Measurements from ENCODE around the gene SMIM28. TPM values are rescaled to one million over a fixed set of nuclear protein-coding genes. Genes with fewer than 3 reads are reported as not detected.
"Not testable (repeated sequence)": the region's sequence is repeated elsewhere in the genome, so short reads cannot be mapped to it uniquely, and the experiment has no call there.

Gene SMIM28
- total and polyA plus RNA-seq, 5 donors from 2014 or later: not detected

DNA sequence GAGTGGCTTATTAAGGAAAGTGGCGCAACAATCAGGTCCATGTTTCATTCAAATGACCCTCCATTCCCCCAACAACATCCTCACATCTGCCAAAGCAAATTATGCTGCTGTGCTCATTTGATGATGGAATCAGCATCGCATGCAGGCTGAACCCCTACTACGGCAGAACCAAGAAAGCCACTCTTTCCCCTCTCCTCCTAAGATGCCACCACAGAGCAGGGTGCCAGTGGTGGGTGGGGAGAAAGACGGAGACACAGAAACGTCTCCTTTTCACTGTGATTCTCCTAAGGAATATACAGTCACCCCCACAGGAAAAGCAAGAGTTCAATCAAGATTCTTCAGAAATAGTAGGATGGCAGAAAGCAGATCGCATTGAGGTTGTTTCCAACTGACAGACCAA lies 43.4 kb downstream of the SMIM28 start:
- H3K27me3 Mint-ChIP-seq: peaks cover 8% of the 10 kb centered on the region
- Histone ChIP-seq H3K9me3 (ENCODE audit: control insufficient read depth in 2 of 2, low read length in 2 of 2) (no peaks in the 10 kb centered on the region), H3K4me3 (ENCODE audit: low read depth, low read length) (no peak overlapping the region), H3K27ac (ENCODE audit: insufficient read depth, low read length, poor library complexity, severe bottlenecking) (no peak overlapping the region), H3K27me3 (ENCODE audit: control insufficient read depth, insufficient read depth, low read length) (no peaks in the 10 kb centered on the region), H3K4me1 (ENCODE audit: control insufficient read depth, insufficient read depth, low read length, poor library complexity, severe bottlenecking) (no peaks in the 10 kb centered on the region), H3K36me3 (ENCODE audit: control insufficient read depth, insufficient read depth, low read length) (peaks cover 32% of the 10 kb centered on the region)
- peaks cover 33% of the 10 kb centered on the region for H3K36me3 Mint-ChIP-seq
- H3K27ac Mint-ChIP-seq: peak overlapping the region in 2 of 3 donors; percentile 15 to 46
- peaks cover 3 to 19% (median 8%) of the 10 kb centered on the region in 4 donors for H3K4me1 Mint-ChIP-seq
- H3K9me3 Mint-ChIP-seq: peaks cover 0 to 2% (median 0%) of the 10 kb centered on the region in 7 donors
- DNase-seq (no peak), ATAC-seq (ENCODE audit: low read depth in 2 of 2) (no peak)
- H3K4me3 Mint-ChIP-seq: no peak overlapping the region

DNA sequence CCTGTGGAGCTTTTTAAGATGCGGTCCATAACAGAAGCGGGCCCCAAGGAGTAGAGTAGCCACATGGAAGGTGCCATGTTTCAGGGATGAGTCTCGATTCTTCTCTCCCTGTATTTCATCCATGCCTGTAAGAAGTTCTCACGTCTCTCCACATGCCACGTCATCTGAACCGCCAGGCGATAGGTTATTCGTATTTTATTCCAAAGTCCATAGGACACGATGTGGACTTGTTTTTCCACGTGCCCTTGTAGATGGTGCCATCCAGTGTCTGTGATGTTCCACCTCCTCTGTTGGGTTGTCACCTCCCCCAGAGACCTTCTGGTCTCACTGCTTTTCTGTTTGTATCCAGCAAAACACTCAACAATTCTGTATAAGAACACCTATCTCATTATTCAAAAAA lies 43.9 kb downstream of the SMIM28 start:
- H3K36me3 Mint-ChIP-seq: peaks cover 28% of the 10 kb centered on the region
- DNase-seq: no peak
- peaks cover 0 to 2% (median 0%) of the 10 kb centered on the region in 7 donors for H3K9me3 Mint-ChIP-seq
- H3K4me1 Mint-ChIP-seq: peaks cover 0 to 19% (median 8%) of the 10 kb centered on the region in 4 donors
- Histone ChIP-seq H3K27ac (ENCODE audit: insufficient read depth, low read length, poor library complexity, severe bottlenecking) (no peak overlapping the region), H3K4me1 (ENCODE audit: control insufficient read depth, insufficient read depth, low read length, poor library complexity, severe bottlenecking) (no peaks in the 10 kb centered on the region), H3K9me3 (ENCODE audit: control insufficient read depth in 2 of 2, low read length in 2 of 2) (no peaks in the 10 kb centered on the region), H3K4me3 (ENCODE audit: low read depth, low read length) (no peak overlapping the region), H3K36me3 (ENCODE audit: control insufficient read depth, insufficient read depth, low read length) (peaks cover 28% of the 10 kb centered on the region), H3K27me3 (ENCODE audit: control insufficient read depth, insufficient read depth, low read length) (no peaks in the 10 kb centered on the region)
- H3K27me3 Mint-ChIP-seq: peaks cover 5% of the 10 kb centered on the region
- H3K4me3 Mint-ChIP-seq: no peak overlapping the region
- ATAC-seq (ENCODE audit: low read depth in 2 of 2): no peak
- no peak overlapping the region for H3K27ac Mint-ChIP-seq

DNA sequence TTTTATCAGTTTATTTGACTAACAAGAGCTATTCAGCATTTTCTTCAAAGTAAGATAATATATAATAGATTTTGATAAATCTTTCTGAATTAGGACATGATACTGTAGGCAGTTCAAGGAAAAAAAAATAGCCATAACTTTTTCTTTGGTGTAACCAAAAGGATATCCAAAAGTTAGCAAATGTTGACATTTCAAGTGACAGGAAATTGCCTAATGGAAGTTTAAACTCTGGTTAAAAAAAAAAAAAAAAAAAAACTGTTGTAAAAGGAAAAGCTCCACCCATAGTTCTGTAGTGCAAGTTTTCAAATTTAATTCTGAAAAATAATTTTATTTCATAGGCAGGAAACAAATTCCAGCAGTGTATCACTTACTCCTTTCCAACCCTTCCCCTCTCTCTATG lies 45.2 kb downstream of the SMIM28 start:
- H3K36me3 ChIP-seq (ENCODE audit: control insufficient read depth, insufficient read depth, low read length): peaks cover 16% of the 10 kb centered on the region
- peaks cover 0 to 2% (median 0%) of the 10 kb centered on the region in 7 donors for H3K9me3 Mint-ChIP-seq
- H3K4me3 ChIP-seq (ENCODE audit: low read depth, low read length): no peak overlapping the region
- no peak overlapping the region for H3K27ac ChIP-seq (ENCODE audit: insufficient read depth, low read length, poor library complexity, severe bottlenecking)
- ATAC-seq (ENCODE audit: low read depth in 2 of 2) (no peak), DNase-seq (no peak)
- peaks cover 0 to 17% (median 6%) of the 10 kb centered on the region in 4 donors for H3K4me1 Mint-ChIP-seq
- no peak overlapping the region for H3K27ac Mint-ChIP-seq
- H3K36me3 Mint-ChIP-seq: peaks cover 19% of the 10 kb centered on the region
- H3K9me3 ChIP-seq (ENCODE audit: control insufficient read depth in 2 of 2, low read length in 2 of 2): no peaks in the 10 kb centered on the region
- H3K4me3 Mint-ChIP-seq: no peak overlapping the region
- peaks cover 5% of the 10 kb centered on the region for H3K27me3 Mint-ChIP-seq
- no peaks in the 10 kb centered on the region for H3K4me1 ChIP-seq (ENCODE audit: control insufficient read depth, insufficient read depth, low read length, poor library complexity, severe bottlenecking)
- H3K27me3 ChIP-seq (ENCODE audit: control insufficient read depth, insufficient read depth, low read length): no peaks in the 10 kb centered on the region

DNA sequence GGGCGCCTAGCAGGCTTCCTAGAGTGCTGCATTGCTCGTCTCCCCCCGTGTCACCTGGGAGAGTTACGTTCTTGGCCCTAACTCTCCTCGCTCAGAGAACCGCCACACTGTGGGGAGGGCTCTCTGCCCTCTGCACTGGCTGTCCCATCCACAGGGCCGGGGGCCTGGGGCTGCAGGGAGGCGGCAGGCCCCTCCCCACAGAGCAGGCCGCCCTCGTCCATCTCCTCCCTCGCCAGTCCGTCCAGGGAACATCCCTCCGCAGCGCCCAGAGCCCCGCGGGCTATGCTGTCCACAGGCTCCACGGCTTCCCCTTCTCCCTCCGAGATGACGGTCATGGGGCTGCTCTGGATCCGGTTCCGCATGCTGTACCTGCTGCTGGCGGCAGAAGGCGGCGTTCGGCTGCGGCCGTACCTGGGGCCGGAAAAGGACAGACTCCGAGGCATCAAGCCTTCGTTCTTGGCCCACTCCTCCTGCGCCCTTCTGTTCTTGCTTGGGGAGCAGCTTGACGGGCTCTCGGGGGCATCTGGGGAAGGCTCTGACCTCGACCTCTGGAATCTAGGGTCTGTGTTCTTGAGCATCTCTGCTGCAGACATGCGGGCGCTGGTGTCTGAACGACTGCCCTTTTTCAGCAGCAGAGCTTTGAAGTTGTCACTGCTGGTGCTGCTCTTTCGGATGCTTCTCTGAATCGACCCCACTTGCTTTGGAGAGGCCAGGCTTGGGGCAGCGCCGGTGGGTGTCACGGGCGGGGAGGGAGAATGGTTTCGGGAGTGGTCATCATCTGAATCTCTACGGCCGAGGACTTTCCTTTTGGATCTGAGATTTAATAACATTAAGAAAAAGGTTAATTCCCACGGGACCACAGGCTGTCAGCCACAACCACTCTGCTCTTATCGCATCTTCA lies 46.5 kb downstream of the SMIM28 start:
- ATAC-seq (ENCODE audit: low read depth in 2 of 2) (no peak), DNase-seq (no peak)
- peak overlapping the region in 1 of 4 donors; percentile 6 for H3K4me3 Mint-ChIP-seq
- peaks cover 8% of the 10 kb centered on the region for H3K27me3 Mint-ChIP-seq
- peaks cover 2% of the 10 kb centered on the region for H3K36me3 ChIP-seq (ENCODE audit: control insufficient read depth, insufficient read depth, low read length)
- no peak overlapping the region for H3K27ac Mint-ChIP-seq
- H3K36me3 Mint-ChIP-seq: peaks cover 6% of the 10 kb centered on the region
- H3K4me3 ChIP-seq (ENCODE audit: low read depth, low read length): no peak overlapping the region
- peaks cover 0 to 13% (median 6%) of the 10 kb centered on the region in 4 donors for H3K4me1 Mint-ChIP-seq
- H3K27ac ChIP-seq (ENCODE audit: insufficient read depth, low read length, poor library complexity, severe bottlenecking): no peak overlapping the region
- H3K4me1 ChIP-seq (ENCODE audit: control insufficient read depth, insufficient read depth, low read length, poor library complexity, severe bottlenecking): no peaks in the 10 kb centered on the region
- no peaks in the 10 kb centered on the region for H3K9me3 ChIP-seq (ENCODE audit: control insufficient read depth in 2 of 2, low read length in 2 of 2)
- no peaks in the 10 kb centered on the region for H3K9me3 Mint-ChIP-seq
- no peaks in the 10 kb centered on the region for H3K27me3 ChIP-seq (ENCODE audit: control insufficient read depth, insufficient read depth, low read length)

DNA sequence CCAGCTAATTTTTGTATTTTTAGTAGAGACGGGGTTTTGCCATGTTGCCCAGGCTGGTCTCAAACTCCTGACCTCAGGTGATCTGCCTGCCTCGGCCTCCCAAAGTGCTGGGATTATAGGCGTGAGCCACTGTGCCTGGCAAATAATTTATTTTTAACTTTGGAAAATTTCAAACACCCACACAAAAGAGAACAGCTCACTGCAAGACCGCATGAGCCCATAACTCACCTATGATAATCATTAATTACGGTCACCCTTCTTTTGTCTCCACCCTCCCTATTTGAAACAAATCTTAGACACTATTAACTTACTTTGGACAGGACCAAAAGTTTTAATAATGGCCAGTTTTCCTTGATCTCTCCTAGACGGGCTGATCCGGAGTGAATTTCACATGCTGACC lies 47.6 kb downstream of the SMIM28 start:
- H3K27ac Mint-ChIP-seq: peak overlapping the region in 1 of 3 donors; percentile 15

DNA sequence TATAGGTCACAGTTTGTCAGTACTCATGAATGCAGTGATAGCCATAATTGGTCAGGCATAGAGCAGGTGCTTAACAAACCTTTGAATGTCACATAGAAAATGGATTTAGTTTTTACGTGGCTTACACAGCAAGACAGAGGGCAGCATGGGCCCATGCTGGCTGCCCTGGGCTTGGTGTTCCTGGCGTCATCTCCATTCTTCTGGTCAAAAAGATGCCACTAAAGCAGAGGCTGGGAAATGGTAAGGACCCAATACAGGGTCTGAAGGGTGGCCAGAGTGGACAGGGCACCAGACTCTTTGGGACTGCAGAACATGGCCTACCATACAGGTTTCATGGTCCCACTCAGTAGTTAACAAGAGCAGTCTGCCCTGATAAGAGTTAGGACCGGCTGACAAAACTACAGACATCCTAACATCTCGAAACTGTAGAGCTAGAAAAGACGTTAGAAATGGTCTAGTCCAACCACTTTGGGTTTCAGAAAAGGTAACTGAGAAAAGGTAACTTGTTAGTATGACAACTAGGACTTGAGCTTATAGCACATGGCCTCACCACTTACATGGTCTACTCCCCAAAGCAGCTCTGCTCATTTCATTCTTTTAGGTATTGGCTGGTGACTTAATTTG lies 48.9 kb downstream of the SMIM28 start:
- Histone ChIP-seq H3K27me3 (ENCODE audit: control insufficient read depth, insufficient read depth, low read length) (no peaks in the 10 kb centered on the region), H3K27ac (ENCODE audit: insufficient read depth, low read length, poor library complexity, severe bottlenecking) (no peak overlapping the region), H3K36me3 (ENCODE audit: control insufficient read depth, insufficient read depth, low read length) (no peaks in the 10 kb centered on the region), H3K4me1 (ENCODE audit: control insufficient read depth, insufficient read depth, low read length, poor library complexity, severe bottlenecking) (no peaks in the 10 kb centered on the region), H3K9me3 (ENCODE audit: control insufficient read depth in 2 of 2, low read length in 2 of 2) (no peaks in the 10 kb centered on the region), H3K4me3 (ENCODE audit: low read depth, low read length) (no peak overlapping the region)
- no peaks in the 10 kb centered on the region for H3K9me3 Mint-ChIP-seq
- DNase-seq: no peak
- peaks cover 0 to 20% (median 7%) of the 10 kb centered on the region in 4 donors for H3K4me1 Mint-ChIP-seq
- no peaks in the 10 kb centered on the region for H3K36me3 Mint-ChIP-seq
- no peak for ATAC-seq (ENCODE audit: low read depth in 2 of 2)
- H3K27me3 Mint-ChIP-seq: peaks cover 9% of the 10 kb centered on the region
- no peak overlapping the region for H3K27ac Mint-ChIP-seq
- no peak overlapping the region for H3K4me3 Mint-ChIP-seq

More for the DNA sequence above, 47.6 kb downstream of the SMIM28 start:
- not testable (repeated sequence) for H3K36me3 ChIP-seq (ENCODE audit: control insufficient read depth, insufficient read depth, low read length); H3K4me1 ChIP-seq (ENCODE audit: control insufficient read depth, insufficient read depth, low read length, poor library complexity, severe bottlenecking); DNase-seq; H3K27me3 Mint-ChIP-seq; H3K36me3 Mint-ChIP-seq; H3K9me3 Mint-ChIP-seq; H3K4me3 ChIP-seq (ENCODE audit: low read depth, low read length); ATAC-seq (ENCODE audit: low read depth in 2 of 2); H3K27ac ChIP-seq (ENCODE audit: insufficient read depth, low read length, poor library complexity, severe bottlenecking); H3K9me3 ChIP-seq (ENCODE audit: control insufficient read depth in 2 of 2, low read length in 2 of 2); H3K27me3 ChIP-seq (ENCODE audit: control insufficient read depth, insufficient read depth, low read length); H3K4me3 Mint-ChIP-seq
- peaks cover 0 to 15% (median 7%) of the 10 kb centered on the region in 4 donors for H3K4me1 Mint-ChIP-seq

DNA sequence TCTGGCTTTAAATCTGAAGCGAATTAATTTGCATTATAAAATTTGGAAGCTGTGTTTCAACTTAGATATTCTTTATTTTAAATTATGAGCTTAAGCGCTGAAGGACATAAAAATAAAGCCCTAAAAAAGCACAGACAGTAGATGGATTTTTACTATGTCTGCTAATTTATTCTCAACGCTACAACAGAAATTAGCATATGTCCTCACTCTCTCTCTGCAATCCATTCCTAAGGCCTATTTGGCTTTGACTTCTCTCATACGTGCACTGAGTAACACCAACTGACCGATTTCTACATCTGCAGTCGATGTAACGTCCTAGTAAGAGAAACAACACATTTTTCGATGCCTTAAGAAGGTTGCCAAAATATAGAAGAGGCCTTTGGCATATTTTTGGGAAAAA lies 50.0 kb downstream of the SMIM28 start:
- Mint-ChIP-seq H3K4me1 (peaks cover 0 to 20% (median 7%) of the 10 kb centered on the region in 4 donors), H3K4me3 (no peak overlapping the region)
- ATAC-seq (ENCODE audit: low read depth in 2 of 2): no peak

More for the DNA sequence above, 50.0 kb downstream of the SMIM28 start:
- Histone ChIP-seq H3K27ac (ENCODE audit: insufficient read depth, low read length, poor library complexity, severe bottlenecking) (no peak overlapping the region), H3K4me1 (ENCODE audit: control insufficient read depth, insufficient read depth, low read length, poor library complexity, severe bottlenecking) (no peaks in the 10 kb centered on the region), H3K36me3 (ENCODE audit: control insufficient read depth, insufficient read depth, low read length) (no peaks in the 10 kb centered on the region), H3K27me3 (ENCODE audit: control insufficient read depth, insufficient read depth, low read length) (no peaks in the 10 kb centered on the region), H3K9me3 (ENCODE audit: control insufficient read depth in 2 of 2, low read length in 2 of 2) (no peaks in the 10 kb centered on the region), H3K4me3 (ENCODE audit: low read depth, low read length) (no peak overlapping the region)
- no peak overlapping the region for H3K27ac Mint-ChIP-seq
- H3K36me3 Mint-ChIP-seq: no peaks in the 10 kb centered on the region
- DNase-seq: no peak
- H3K9me3 Mint-ChIP-seq: no peaks in the 10 kb centered on the region
- H3K27me3 Mint-ChIP-seq: peaks cover 9% of the 10 kb centered on the region
